Neural progenitor cell (in vitro differentiated cells): Measurements from ENCODE around the gene RET. TPM values are rescaled to one million over a fixed set of nuclear protein-coding genes. Genes with fewer than 3 reads are reported as not detected.

ENCODE experiments used
- DNase-seq: peaks from one replicate; pipeline ENCODE4 v3.0.0-alpha.2; 2016; ENCODE audit warnings: low spot score
- H2AFZ ChIP-seq: fragments of 200-600 bp; sonication (generic); replicated peaks from 2 replicates; pipeline ENCODE4 v1.6.1; 2016; ENCODE audit warnings: antibody characterized with exemption
- H3F3A ChIP-seq: fragments of 200-600 bp; sonication (generic); 2 replicates; pipeline ENCODE4 v1.6.1; 2016; ENCODE audit warnings: antibody characterized with exemption, low read depth
- H3K27ac ChIP-seq: fragments of 200-600 bp; sonication (generic); 2 replicates; pipeline ENCODE4 v1.5.1; 2016; ENCODE audit warnings: mild to moderate bottlenecking
- H3K27me3 ChIP-seq: fragments of 200-600 bp; sonication (generic); 2 replicates; pipeline ENCODE4 v1.6.1; 2016; ENCODE audit warnings: mild to moderate bottlenecking, moderate library complexity
- H3K36me3 ChIP-seq: fragments of 200-600 bp; sonication (generic); 2 replicates; pipeline ENCODE4 v1.5.1; 2016
- H3K4me1 ChIP-seq: fragments of 200-600 bp; sonication (generic); 2 replicates; pipeline ENCODE4 v1.6.1; 2016; ENCODE audit warnings: mixed run types
- H3K4me2 ChIP-seq: fragments of 200-600 bp; sonication (generic); 2 replicates; pipeline ENCODE4 v1.6.1; 2016
- H3K4me3 ChIP-seq: fragments of 200-600 bp; sonication (generic); 2 replicates; pipeline ENCODE4 v1.5.1; 2016
- H3K79me2 ChIP-seq: fragments of 200-600 bp; sonication (generic); 2 replicates; pipeline ENCODE4 v1.6.1; 2016; ENCODE audit warnings: low read depth
- H3K9ac ChIP-seq: fragments of 200-600 bp; sonication (generic); 2 replicates; pipeline ENCODE4 v1.6.1; 2016
- H3K9me3 ChIP-seq: fragments of 200-600 bp; sonication (generic); 2 replicates; pipeline ENCODE4 v1.5.1; 2016; ENCODE audit warnings: low read depth
- H4K20me1 ChIP-seq: fragments of 200-600 bp; sonication (generic); 2 replicates; pipeline ENCODE4 v1.6.1; 2016; ENCODE audit warnings: low read depth
- H3K27ac Mint-ChIP-seq: 3 replicates; pipeline ENCODE4 v1.8.0; 2021; ENCODE audit warnings: mixed read lengths
- H3K27me3 Mint-ChIP-seq: 2 replicates; pipeline ENCODE4 v1.8.0; 2022; ENCODE audit warnings: low read depth, mild to moderate bottlenecking, inconsistent platforms, moderate library complexity, mixed read lengths; ENCODE audit not compliant: insufficient read depth
- H3K36me3 Mint-ChIP-seq: 3 replicates; pipeline ENCODE4 v1.8.0; 2021; ENCODE audit warnings: mixed read lengths
- H3K4me1 Mint-ChIP-seq: 3 replicates; pipeline ENCODE4 v1.8.0; 2021; ENCODE audit warnings: mixed read lengths
- H3K4me3 Mint-ChIP-seq: 3 replicates; pipeline ENCODE4 v1.8.0; 2021; ENCODE audit warnings: mild to moderate bottlenecking, moderate library complexity, mixed read lengths
- H3K9me3 Mint-ChIP-seq: 3 replicates; pipeline ENCODE4 v1.8.0; 2020; ENCODE audit warnings: mixed read lengths
- CTCF ChIP-seq: fragments of 200-600 bp; sonication (generic); IDR thresholded peaks from 2 replicates; pipeline ENCODE4 v1.5.1; 2017; ENCODE audit warnings: antibody characterized with exemption, mild to moderate bottlenecking
- EZH2 ChIP-seq: fragments of 200-600 bp; sonication (generic); IDR thresholded peaks from 2 replicates; pipeline ENCODE4 v1.6.1; 2017; ENCODE audit warnings: antibody characterized with exemption, mild to moderate bottlenecking, moderate library complexity
- EZH2phosphoT487 ChIP-seq: fragments of 200-600 bp; sonication (generic); IDR thresholded peaks from 2 replicates; pipeline ENCODE4 v1.6.1; 2017; ENCODE audit warnings: antibody characterized with exemption
- total RNA-seq: library from RNA; depleted of rRNA; stranded (reverse); fragments of >200 nt; gene quantifications from 2 replicates; pipeline ENCODE4 v1.2.3, GENCODE V29; 2015; ENCODE audit warnings: low replicate concordance

RET gene
- total RNA-seq, 1 donor from 2014 or later = 1.4 TPM

GRCh38 chr10:43090188-43090587, 13.3 kb downstream of the RET start:
- H2AFZ ChIP-seq = no peak overlapping the region
- H3K27me3 ChIP-seq = no peaks in the 10 kb centered on the region
- no peak overlapping the region for H3K4me3 ChIP-seq
- H3K9me3 ChIP-seq = no peaks in the 10 kb centered on the region
- no peak overlapping the region for H3K9ac ChIP-seq
- H3F3A ChIP-seq = no peaks in the 10 kb centered on the region
- H3K36me3 ChIP-seq = no peaks in the 10 kb centered on the region
- H4K20me1 ChIP-seq = no peaks in the 10 kb centered on the region
- H3K27ac ChIP-seq = no peak overlapping the region
- TF ChIP-seq EZH2phosphoT487 = no peak
- TF ChIP-seq CTCF = no peak
- no peak for TF ChIP-seq EZH2
- no peak for DNase-seq
- no peak overlapping the region for H3K27ac Mint-ChIP-seq
- peaks cover 7% of the 10 kb centered on the region for H3K27me3 Mint-ChIP-seq
- no peaks in the 10 kb centered on the region for H3K9me3 Mint-ChIP-seq
- H3K4me1 ChIP-seq = no peaks in the 10 kb centered on the region
- H3K4me1 Mint-ChIP-seq = no peaks in the 10 kb centered on the region
- no peak overlapping the region for H3K4me2 ChIP-seq
- H3K4me3 Mint-ChIP-seq = no peak overlapping the region
- no peaks in the 10 kb centered on the region for H3K79me2 ChIP-seq
- H3K36me3 Mint-ChIP-seq = no peaks in the 10 kb centered on the region

- no peaks in the 10 kb centered on the region for H3F3A ChIP-seq
- H3K4me2 ChIP-seq = no peak overlapping the region
- no peaks in the 10 kb centered on the region for H3K36me3 ChIP-seq
- H3K79me2 ChIP-seq = no peaks in the 10 kb centered on the region
- no peak overlapping the region for H3K27ac Mint-ChIP-seq
- H2AFZ ChIP-seq = no peak overlapping the region
- H3K4me3 ChIP-seq = no peak overlapping the region
- H3K36me3 Mint-ChIP-seq = no peaks in the 10 kb centered on the region
- no peaks in the 10 kb centered on the region for H3K4me1 ChIP-seq
- H3K27me3 ChIP-seq = no peaks in the 10 kb centered on the region
- H4K20me1 ChIP-seq = no peaks in the 10 kb centered on the region
- H3K9ac ChIP-seq = no peak overlapping the region
- no peaks in the 10 kb centered on the region for H3K4me1 Mint-ChIP-seq
- H3K9me3 ChIP-seq = no peaks in the 10 kb centered on the region
- no peak for TF ChIP-seq CTCF
- no peak for TF ChIP-seq EZH2phosphoT487
- TF ChIP-seq EZH2 = no peak
- no peak overlapping the region for H3K27ac ChIP-seq
- no peaks in the 10 kb centered on the region for H3K9me3 Mint-ChIP-seq
- no peak for DNase-seq
- H3K4me3 Mint-ChIP-seq = no peak overlapping the region
- peaks cover 7% of the 10 kb centered on the region for H3K27me3 Mint-ChIP-seq
These were observed 13.8 kb downstream of the RET start for GRCh38 chr10:43090664-43091063.

GRCh38 chr10:43091846-43092245, 15.0 kb downstream of the RET start:
- no peaks in the 10 kb centered on the region for H3K9me3 Mint-ChIP-seq
- Histone ChIP-seq H3K36me3 (no peaks in the 10 kb centered on the region), H3K27ac (no peak overlapping the region), H3K9me3 (no peaks in the 10 kb centered on the region), H3K27me3 (no peaks in the 10 kb centered on the region), H3F3A (no peaks in the 10 kb centered on the region), H2AFZ (no peak overlapping the region), H3K79me2 (no peaks in the 10 kb centered on the region), H3K4me3 (no peak overlapping the region), H3K4me1 (no peaks in the 10 kb centered on the region), H4K20me1 (no peaks in the 10 kb centered on the region), H3K9ac (no peak overlapping the region), H3K4me2 (no peak overlapping the region)
- H3K27me3 Mint-ChIP-seq = peaks cover 7% of the 10 kb centered on the region
- TF ChIP-seq EZH2phosphoT487 (no peak), CTCF (no peak), EZH2 (no peak)
- H3K36me3 Mint-ChIP-seq = no peaks in the 10 kb centered on the region
- no peaks in the 10 kb centered on the region for H3K4me1 Mint-ChIP-seq
- no peak for DNase-seq
- H3K27ac Mint-ChIP-seq = no peak overlapping the region
- no peak overlapping the region for H3K4me3 Mint-ChIP-seq
